Prostate gland (tissue), 2 donors: ENCODE results near the gene GRIN1. TPM values are rescaled to one million over a fixed set of nuclear protein-coding genes. Genes with fewer than 3 reads are reported as not detected.

Experiments
- DNase-seq: peaks from one replicate; pipeline ENCODE4 v3.0.0-alpha.2; 2019; ENCODE audit warnings: low spot score
- H3K27ac ChIP-seq, 2 donors: fragments of 200-600 bp; sonication (generic); 2 replicates each; pipeline ENCODE4 v1.5.1; 2017 to 2019
- H3K27me3 ChIP-seq: fragments of 200-600 bp; sonication (generic); replicated peaks from 2 replicates; pipeline ENCODE4 v1.5.1; 2019; ENCODE audit not compliant: insufficient read depth
- H3K36me3 ChIP-seq, 2 donors: fragments of 200-600 bp; sonication (generic); 1 replicate in 1 of 2; 2 replicates in 1 of 2; pipeline versions ENCODE4 v1.5.1 to v1.8.1; 2017 to 2019
- H3K4me1 ChIP-seq: fragments of 200-600 bp; sonication (generic); replicated peaks from 2 replicates; pipeline ENCODE4 v1.5.1; 2019
- H3K4me3 ChIP-seq, 2 donors: fragments of 200-600 bp; sonication (generic); 2 replicates each; pipeline ENCODE4 v1.5.1; 2017 to 2019
- H3K9me3 ChIP-seq: fragments of 200-600 bp; sonication (generic); 2 replicates; pipeline ENCODE4 v1.5.1; 2017
- POLR2A ChIP-seq: fragments of 450-650 bp; IDR thresholded peaks from one replicate; pipeline ENCODE4 v1.6.1; 2016; ENCODE audit warnings: antibody characterized with exemption, mild to moderate bottlenecking
- POLR2AphosphoS5 ChIP-seq: sonication (generic); formaldehyde crosslinking; IDR thresholded peaks from one replicate; pipeline ENCODE4 v1.6.1; 2017; ENCODE audit warnings: antibody characterized with exemption
- WGBS: methylation state at CpG from one replicate; pipeline ENCODE4 v1.1.5; 2018; 5-methylcytosine and 5-hydroxymethylcytosine counted together
- intact Hi-C: fragments of 100-400 bp; cut with DNase I; formaldehyde crosslinking; loops from one replicate; pipeline ENCODE4 v1.14.2; 2022
- total RNA-seq, 2 donors: library from RNA; depleted of rRNA; stranded (reverse); fragments of >200 nt; gene quantifications; one replicate each; pipeline ENCODE4 v1.1.0, GENCODE V29; 2016
- TF ChIP-seq, protein P1 (sequence below), 4 experiments: fragments of 200-600 bp in 2 of 4; fragments of 450-650 bp in 2 of 4; sonication (generic) in 2 of 4; IDR thresholded peaks; 1 replicate in 3 of 4; 2 replicates in 1 of 4; pipeline ENCODE4 v1.5.1; 2016 to 2019; ENCODE audit warnings: antibody characterized with exemption in 4 of 4, mild to moderate bottlenecking in 2 of 4, moderate library complexity in 2 of 4

The GRIN1 gene
- total RNA-seq, 2 donors from 2014 or later = 0.59 to 1.8 TPM

- H3K36me3 ChIP-seq = no peaks in the 10 kb centered on the region
- H3K4me3 ChIP-seq = no peak overlapping the region
- DNase-seq = no peak
- no peaks in the 10 kb centered on the region for H3K4me1 ChIP-seq
- WGBS = 72% methylated on average over 23 of the region's 23 CpGs
- H3K9me3 ChIP-seq = no peaks in the 10 kb centered on the region
- no peak overlapping the region for H3K27ac ChIP-seq
- intact Hi-C loops = no loop called here
- TF ChIP-seq, protein P1, sequence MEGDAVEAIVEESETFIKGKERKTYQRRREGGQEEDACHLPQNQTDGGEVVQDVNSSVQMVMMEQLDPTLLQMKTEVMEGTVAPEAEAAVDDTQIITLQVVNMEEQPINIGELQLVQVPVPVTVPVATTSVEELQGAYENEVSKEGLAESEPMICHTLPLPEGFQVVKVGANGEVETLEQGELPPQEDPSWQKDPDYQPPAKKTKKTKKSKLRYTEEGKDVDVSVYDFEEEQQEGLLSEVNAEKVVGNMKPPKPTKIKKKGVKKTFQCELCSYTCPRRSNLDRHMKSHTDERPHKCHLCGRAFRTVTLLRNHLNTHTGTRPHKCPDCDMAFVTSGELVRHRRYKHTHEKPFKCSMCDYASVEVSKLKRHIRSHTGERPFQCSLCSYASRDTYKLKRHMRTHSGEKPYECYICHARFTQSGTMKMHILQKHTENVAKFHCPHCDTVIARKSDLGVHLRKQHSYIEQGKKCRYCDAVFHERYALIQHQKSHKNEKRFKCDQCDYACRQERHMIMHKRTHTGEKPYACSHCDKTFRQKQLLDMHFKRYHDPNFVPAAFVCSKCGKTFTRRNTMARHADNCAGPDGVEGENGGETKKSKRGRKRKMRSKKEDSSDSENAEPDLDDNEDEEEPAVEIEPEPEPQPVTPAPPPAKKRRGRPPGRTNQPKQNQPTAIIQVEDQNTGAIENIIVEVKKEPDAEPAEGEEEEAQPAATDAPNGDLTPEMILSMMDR (IDR thresholded peaks at IDR 0.05) = no peak
- no peak for TF ChIP-seq POLR2A
- H3K27me3 ChIP-seq = peaks cover 26% of the 10 kb centered on the region
These were observed 1.9 kb upstream of the GRIN1 start for GRCh38 chr9:137136881-137137607.

GRCh38 chr9:137138058-137138721 lies 764 bp upstream of the GRIN1 start:
- no peaks in the 10 kb centered on the region for H3K9me3 ChIP-seq
- TF ChIP-seq POLR2AphosphoS5 = no peak
- no peak overlapping the region for H3K4me3 ChIP-seq
- no peak for DNase-seq
- WGBS = 7% methylated on average over 25 of the region's 25 CpGs
- intact Hi-C loops = no loop called here
- H3K36me3 ChIP-seq = no peaks in the 10 kb centered on the region
- no peak overlapping the region for H3K27ac ChIP-seq
- no peaks in the 10 kb centered on the region for H3K4me1 ChIP-seq
- H3K27me3 ChIP-seq = peaks cover 31% of the 10 kb centered on the region

GRCh38 chr9:137139468-137140150 lies 655 bp downstream of the GRIN1 start:
- peaks cover 35% of the 10 kb centered on the region for H3K27me3 ChIP-seq
- H3K4me3 ChIP-seq = no peak overlapping the region
- no peak overlapping the region for H3K27ac ChIP-seq
- intact Hi-C loops = no loop called here
- no peaks in the 10 kb centered on the region for H3K36me3 ChIP-seq
- H3K9me3 ChIP-seq = no peaks in the 10 kb centered on the region
- H3K4me1 ChIP-seq = no peaks in the 10 kb centered on the region
- WGBS = 24% methylated on average over 33 of the region's 37 CpGs
- no peak for DNase-seq
- TF ChIP-seq, protein P1 (IDR thresholded peaks at IDR 0.05) = no peak
- no peak for TF ChIP-seq POLR2AphosphoS5

DNA sequence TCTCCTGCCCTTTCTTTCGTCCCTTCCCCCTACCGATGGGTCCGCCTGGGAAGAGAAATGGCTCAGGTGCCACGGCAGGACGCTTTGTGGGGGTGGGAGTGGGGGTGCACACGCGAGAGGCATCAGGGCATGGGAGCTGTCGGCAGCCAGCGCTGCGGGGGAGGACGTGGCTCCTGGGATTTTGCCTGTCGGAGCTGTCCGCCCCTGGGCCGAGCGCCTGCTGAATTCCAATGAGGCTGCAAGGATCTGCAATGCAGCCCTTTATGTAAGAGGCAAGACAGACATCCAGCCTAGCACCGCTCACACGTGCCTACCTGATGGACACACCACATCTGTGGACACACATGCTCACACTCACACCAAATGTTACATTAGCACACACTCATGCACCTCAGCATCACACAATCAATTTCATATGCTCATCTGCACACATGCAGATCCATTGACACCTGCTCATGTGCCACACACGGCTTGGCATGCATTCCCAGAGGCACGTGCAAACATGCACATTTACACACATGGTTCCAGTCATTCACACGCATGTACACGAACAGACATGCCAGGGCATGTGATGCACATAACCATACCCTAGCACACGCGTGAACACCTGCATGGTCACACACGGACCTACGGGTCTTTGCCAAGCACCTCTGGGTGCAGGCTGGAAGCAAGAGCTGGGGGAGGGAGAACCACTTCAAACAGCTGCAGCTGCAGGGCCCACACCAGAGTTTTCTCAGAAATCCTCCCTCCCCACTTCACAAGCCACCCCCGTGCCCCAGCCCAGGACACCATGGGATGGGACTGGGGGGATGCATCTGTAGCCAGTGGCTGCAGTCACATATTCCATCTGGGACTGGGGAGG lies 1.4 kb downstream of the GRIN1 start:
- intact Hi-C loops = no loop called here
- TF ChIP-seq POLR2AphosphoS5 (no peak), POLR2A (no peak)
- TF ChIP-seq, protein P1 (IDR thresholded peaks at IDR 0.05) = no peak
- H3K27ac ChIP-seq = no peak overlapping the region
- H3K4me3 ChIP-seq = no peak overlapping the region
- 54% methylated on average over 26 of the region's 26 CpGs for WGBS
- no peaks in the 10 kb centered on the region for H3K4me1 ChIP-seq
- no peak for DNase-seq
- no peaks in the 10 kb centered on the region for H3K36me3 ChIP-seq
- no peaks in the 10 kb centered on the region for H3K9me3 ChIP-seq
- peaks cover 35% of the 10 kb centered on the region for H3K27me3 ChIP-seq
